ENCODE measurements around the gene ANKRD11. TPM values are rescaled to one million over a fixed set of nuclear protein-coding genes. Genes with fewer than 3 reads are reported as not detected.

The ANKRD11 gene
- total RNA-seq, 4 donors from 2014 or later, result 49.8 to 114 (median 82.2) TPM

GRCh38 chr16:89233678-89234490 lies 256.5 kb downstream of the ANKRD11 start:
- TF ChIP-seq CTCF (IDR thresholded peaks at IDR 0.05), result no peak
- ATAC-seq (ENCODE audit: low FRiP score), result no peak
- DNase-seq (ENCODE audit: low spot score), result no peak

DNA sequence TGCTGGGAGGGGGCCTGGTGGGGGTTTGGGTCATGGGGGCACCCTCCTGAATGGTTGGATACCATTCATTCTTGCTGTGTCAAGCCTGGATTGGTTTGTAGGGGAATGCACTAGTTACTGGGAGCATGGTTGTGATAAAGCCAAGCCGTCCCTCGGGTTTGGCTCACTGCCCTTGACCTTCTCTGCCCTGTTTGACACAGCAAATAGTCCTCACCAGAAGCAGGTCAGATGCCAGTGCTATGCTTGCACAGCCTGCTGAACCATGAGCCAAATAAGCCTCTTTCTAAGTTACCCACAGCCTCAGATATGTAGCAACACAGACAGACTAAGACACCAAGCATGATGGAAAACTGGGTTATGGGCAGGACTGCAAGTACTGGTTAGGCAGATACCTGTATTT lies 258.3 kb downstream of the ANKRD11 start:
- ATAC-seq (ENCODE audit: low FRiP score) (no peak), DNase-seq (ENCODE audit: low spot score) (no peak)
- no peak for TF ChIP-seq CTCF (IDR thresholded peaks at IDR 0.05)

GRCh38 chr16:89230255-89230654 lies 260.1 kb downstream of the ANKRD11 start:
- no peak for TF ChIP-seq CTCF (IDR thresholded peaks at IDR 0.05)
- ATAC-seq (ENCODE audit: low FRiP score) (no peak), DNase-seq (ENCODE audit: low spot score) (no peak)

DNA sequence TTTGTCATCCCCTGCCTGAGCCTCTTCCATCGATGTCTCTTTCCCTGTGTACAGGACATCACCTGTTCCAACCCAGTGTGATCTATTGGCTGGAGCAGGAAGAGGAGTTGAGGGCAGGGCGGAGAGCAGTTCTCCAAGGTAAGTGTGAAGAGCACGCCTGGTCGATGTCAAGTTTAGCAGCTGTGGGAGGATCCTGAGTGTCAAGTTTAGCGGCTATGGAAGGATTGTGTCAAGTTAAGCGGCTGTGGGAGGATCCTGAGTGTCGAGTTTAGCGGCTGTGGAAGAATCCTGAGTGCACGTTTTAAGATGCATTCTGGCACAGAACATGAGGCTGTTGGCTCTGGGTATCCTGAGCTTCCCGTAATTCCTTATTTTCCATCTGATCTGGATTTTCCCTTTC lies 265.7 kb downstream of the ANKRD11 start:
- DNase-seq (ENCODE audit: low spot score) (no peak), ATAC-seq (ENCODE audit: low FRiP score) (no peak)
- no peak for TF ChIP-seq CTCF (IDR thresholded peaks at IDR 0.05)

DNA sequence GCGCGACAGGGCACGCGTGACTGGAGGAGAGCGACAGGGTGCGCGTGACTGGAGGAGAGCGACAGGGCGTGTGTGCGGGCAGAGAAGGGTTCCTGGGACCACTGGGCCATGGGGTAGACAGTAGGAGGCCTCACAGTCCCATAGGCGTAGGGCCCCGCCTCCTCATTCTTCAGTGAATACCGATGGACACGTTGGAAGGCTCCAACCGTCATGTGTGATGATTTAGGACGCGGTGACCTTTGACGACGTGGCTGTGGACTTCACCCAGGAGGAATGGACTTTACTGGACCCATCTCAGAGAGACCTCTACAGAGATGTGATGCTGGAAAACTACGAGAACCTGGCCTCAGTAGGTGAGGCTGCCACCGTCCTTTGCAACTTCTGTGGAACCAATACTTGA lies 267.4 kb downstream of the ANKRD11 start:
- no peak for TF ChIP-seq CTCF (IDR thresholded peaks at IDR 0.05)
- DNase-seq (ENCODE audit: low spot score) (no peak), ATAC-seq (ENCODE audit: low FRiP score) (no peak)

GRCh38 chr16:89221604-89222003 lies 268.8 kb downstream of the ANKRD11 start:
- ATAC-seq (ENCODE audit: low FRiP score), result no peak
- DNase-seq (ENCODE audit: low spot score), result no peak
- TF ChIP-seq CTCF (IDR thresholded peaks at IDR 0.05), result no peak

- DNase-seq (ENCODE audit: low spot score), result no peak
- TF ChIP-seq CTCF (IDR thresholded peaks at IDR 0.05), result no peak
Observed at GRCh38 chr16:89219365-89219764, 271.0 kb downstream of the ANKRD11 start.

More at GRCh38 chr16:89219365-89219764, 271.0 kb downstream of the ANKRD11 start:
- ATAC-seq (ENCODE audit: low FRiP score), result no peak
